Kidney epithelial cell (primary cell): ENCODE measurements around the gene CDC42EP3. TPM values are rescaled to one million over a fixed set of nuclear protein-coding genes. Genes with fewer than 3 reads are reported as not detected.

Source experiments
- DNase-seq: peaks from one replicate; pipeline ENCODE4 v3.0.0-alpha.2; 2010; ENCODE audit warnings: low read depth
- H3K27me3 ChIP-seq: 2 replicates; pipeline ENCODE4 v1.6.0; 2011; ENCODE audit warnings: low read length; ENCODE audit not compliant: control insufficient read depth, insufficient read depth
- H3K36me3 ChIP-seq: 2 replicates; pipeline ENCODE4 v1.5.1; 2011; ENCODE audit warnings: low read length; ENCODE audit not compliant: control insufficient read depth, insufficient read depth
- H3K4me3 ChIP-seq: 2 replicates; pipeline ENCODE4 v1.5.1; 2011; ENCODE audit warnings: low read depth, mild to moderate bottlenecking, control low read depth, low read length
- total RNA-seq: library from RNA; depleted of rRNA; stranded (reverse); fragments of >200 nt; gene quantifications from 2 replicates; pipeline ENCODE4 v1.2.3, GENCODE V29; 2015
- TF ChIP-seq, protein P1 (sequence below): IDR thresholded peaks from 2 replicates; pipeline ENCODE4 v1.5.1; 2011; ENCODE audit warnings: mild to moderate bottlenecking, moderate library complexity, low read length, control low read depth, inconsistent platforms; ENCODE audit not compliant: insufficient read depth, poor library complexity, severe bottlenecking

The CDC42EP3 gene
- total RNA-seq, 1 donor from 2014 or later: 68.7 TPM

DNA sequence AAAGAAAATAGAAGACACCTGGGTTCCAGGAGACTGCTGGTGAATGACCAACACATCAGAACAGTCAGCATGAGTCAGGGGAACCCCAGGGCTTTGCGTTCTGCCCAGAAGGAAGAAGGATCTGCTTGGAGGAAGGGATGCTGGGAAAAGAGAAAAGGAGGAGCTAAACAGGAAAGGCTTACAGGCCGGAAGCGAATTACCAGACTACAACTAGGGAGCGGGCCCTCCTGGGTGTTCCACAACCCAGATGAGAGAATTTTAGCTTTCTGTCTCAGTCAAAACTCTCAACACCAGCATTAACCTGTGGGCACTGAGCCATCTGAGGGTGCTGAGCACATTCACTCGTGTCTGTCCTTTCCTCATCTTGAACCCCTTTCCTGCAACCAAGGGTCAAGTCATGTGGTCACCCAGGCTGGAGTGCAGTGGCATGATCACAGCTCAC, 19.2 kb downstream of the CDC42EP3 start:
- Histone ChIP-seq H3K36me3 (peaks cover 2% of the 10 kb centered on the region), H3K27me3 (no peaks in the 10 kb centered on the region), H3K4me3 (no peak overlapping the region)
- peak; percentile 93 for DNase-seq
- TF ChIP-seq, protein P1, sequence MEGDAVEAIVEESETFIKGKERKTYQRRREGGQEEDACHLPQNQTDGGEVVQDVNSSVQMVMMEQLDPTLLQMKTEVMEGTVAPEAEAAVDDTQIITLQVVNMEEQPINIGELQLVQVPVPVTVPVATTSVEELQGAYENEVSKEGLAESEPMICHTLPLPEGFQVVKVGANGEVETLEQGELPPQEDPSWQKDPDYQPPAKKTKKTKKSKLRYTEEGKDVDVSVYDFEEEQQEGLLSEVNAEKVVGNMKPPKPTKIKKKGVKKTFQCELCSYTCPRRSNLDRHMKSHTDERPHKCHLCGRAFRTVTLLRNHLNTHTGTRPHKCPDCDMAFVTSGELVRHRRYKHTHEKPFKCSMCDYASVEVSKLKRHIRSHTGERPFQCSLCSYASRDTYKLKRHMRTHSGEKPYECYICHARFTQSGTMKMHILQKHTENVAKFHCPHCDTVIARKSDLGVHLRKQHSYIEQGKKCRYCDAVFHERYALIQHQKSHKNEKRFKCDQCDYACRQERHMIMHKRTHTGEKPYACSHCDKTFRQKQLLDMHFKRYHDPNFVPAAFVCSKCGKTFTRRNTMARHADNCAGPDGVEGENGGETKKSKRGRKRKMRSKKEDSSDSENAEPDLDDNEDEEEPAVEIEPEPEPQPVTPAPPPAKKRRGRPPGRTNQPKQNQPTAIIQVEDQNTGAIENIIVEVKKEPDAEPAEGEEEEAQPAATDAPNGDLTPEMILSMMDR: no peak

DNA sequence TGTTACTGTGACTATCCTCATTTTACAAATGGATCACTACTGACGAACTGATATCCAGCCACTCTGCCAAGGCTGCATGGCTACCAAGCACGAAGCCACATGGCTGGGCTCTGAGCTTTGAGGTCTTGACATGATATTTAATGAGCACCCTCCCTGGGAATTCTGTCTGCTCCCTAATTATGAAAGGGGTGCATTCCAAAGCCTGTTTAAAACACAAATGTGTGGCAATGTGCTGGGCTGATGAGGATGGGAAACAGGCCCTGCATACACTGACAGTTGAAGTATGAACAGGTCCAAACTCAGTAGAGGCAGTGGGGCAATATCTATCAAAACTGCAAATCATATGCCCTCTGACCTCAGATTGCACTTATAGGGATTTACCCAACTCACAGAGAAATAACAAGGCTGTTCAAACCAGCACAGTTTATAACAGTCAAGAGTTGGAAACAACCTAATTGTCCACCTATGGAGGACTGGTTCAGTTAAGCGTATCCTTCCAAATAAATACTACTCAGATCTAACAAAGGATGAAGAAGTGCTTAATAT, 20.8 kb downstream of the CDC42EP3 start:
- no peak for DNase-seq
- Histone ChIP-seq H3K36me3 (peaks cover 4% of the 10 kb centered on the region), H3K4me3 (no peak overlapping the region), H3K27me3 (no peaks in the 10 kb centered on the region)
- TF ChIP-seq, protein P1: no peak

DNA sequence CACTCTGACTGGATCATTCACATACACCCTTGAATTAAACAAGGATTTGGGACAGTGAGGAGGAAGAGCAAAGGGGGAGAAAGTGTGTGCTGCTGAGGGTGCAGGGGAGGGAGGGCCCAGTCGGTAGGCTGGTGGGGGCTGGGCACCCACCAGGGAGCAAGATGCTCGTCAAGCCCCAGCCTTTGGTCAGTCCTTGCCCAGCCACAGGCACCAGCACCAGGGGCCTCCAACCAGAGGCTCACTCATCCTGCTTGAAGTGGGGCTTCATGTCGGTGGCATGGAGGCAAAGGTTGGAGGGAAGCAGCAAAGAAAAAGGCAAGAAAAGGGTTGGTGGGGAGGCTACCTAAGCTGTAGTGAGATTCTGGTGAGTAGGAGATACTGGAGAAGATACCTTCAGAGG, 21.9 kb downstream of the CDC42EP3 start:
- TF ChIP-seq, protein P1: no peak
- DNase-seq: no peak
- no peak overlapping the region for H3K4me3 ChIP-seq
- no peaks in the 10 kb centered on the region for H3K27me3 ChIP-seq
- H3K36me3 ChIP-seq: peaks cover 4% of the 10 kb centered on the region

DNA sequence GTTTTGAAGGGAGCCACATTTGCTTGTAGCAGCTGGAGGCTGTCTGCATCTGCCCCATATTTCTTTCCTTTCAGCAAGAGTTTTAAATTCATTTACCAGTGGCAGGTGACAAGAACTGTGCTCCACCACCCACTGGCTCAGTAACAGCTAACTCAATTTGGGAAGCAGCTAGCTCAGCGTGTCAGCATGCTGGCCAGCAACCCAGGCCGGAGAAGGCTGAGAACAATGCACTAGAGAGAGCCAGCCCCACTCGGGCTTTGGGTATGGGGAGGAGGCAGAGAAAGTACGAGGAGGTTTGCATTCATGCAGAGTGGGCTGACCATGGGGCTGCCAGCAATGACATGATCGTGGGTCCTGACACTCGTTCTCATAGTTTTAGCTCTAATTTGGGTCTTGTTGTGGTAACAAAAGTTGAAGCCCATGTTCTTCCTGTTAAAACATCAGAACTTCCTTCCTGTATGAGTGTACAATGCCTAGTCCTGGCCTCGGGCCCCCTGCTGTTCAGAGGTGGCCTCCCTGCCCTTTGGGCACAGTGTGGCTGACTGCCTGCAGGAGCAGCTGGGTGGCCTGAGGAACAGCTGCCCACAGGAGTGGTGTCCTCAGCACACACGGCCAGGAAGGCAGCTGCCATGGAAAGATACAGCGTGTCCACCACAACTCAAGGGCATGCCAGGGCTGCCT, 23.0 kb downstream of the CDC42EP3 start:
- TF ChIP-seq, protein P1: no peak
- no peaks in the 10 kb centered on the region for H3K27me3 ChIP-seq
- peaks cover 5% of the 10 kb centered on the region for H3K36me3 ChIP-seq
- no peak overlapping the region for H3K4me3 ChIP-seq
- no peak for DNase-seq

DNA sequence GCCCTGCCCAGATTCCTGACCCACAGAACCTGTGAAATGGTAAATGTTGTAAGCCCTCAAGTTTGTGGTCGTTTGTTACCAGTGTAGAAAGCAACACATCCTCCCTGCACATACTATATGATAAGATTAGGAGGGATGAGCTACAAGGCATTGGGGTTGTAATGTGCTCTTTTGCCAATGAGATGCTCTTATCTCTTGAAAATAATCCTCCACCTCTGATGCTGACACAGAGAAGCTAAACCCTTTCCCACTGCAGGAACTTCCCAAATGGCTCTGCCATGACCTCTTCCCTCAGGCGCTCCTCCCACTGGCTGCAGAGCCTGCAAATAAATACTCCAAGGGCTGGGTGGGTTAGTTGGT, 23.5 kb downstream of the CDC42EP3 start:
- H3K36me3 ChIP-seq: peaks cover 5% of the 10 kb centered on the region
- H3K27me3 ChIP-seq: no peaks in the 10 kb centered on the region
- no peak for DNase-seq
- TF ChIP-seq, protein P1: no peak
- H3K4me3 ChIP-seq: no peak overlapping the region

DNA sequence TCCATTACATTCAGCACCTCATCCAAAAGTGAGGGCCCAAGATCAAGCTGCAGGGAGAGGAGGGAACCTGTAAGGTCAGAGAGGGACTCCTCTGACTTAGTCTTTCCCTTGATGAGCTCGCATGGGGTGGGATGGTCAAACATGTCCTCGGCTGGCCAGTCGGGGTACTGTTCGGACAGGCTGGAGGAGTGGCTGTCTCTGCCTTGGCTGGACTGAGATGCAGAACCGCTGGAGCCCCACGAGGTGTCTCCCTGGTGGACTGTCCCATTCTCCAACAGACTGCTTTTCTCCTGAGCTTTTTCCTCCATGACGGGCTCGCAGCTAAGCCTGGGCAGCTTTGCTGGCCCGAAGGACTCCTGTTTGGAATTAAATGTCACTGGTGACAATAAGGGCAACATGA, 25.6 kb downstream of the CDC42EP3 start:
- no peak for DNase-seq
- Histone ChIP-seq H3K4me3 (no peak overlapping the region), H3K27me3 (no peaks in the 10 kb centered on the region), H3K36me3 (peaks cover 5% of the 10 kb centered on the region)
- TF ChIP-seq, protein P1: no peak
